RWPE2 (cell line): Measurements from ENCODE around the gene KCNJ4.

ENCODE experiments used
- ATAC-seq: fragments of 200-7000 bp; cut with Tn5 transposase; 3 replicates; pipeline ENCODE4 v1.9.1; 2021; ENCODE audit warnings: low read depth
- DNase-seq: peaks from one replicate; pipeline ENCODE4 v3.0.0-alpha.2; 2020; ENCODE audit warnings: low spot score
- H3K27ac ChIP-seq: fragments of 450-650 bp; 2 replicates; pipeline ENCODE4 v1.5.1; 2017; ENCODE audit warnings: mild to moderate bottlenecking; ENCODE audit not compliant: poor library complexity, severe bottlenecking
- H3K27me3 ChIP-seq: fragments of 250-450 bp; sonication (Bioruptor Pico); 2 replicates; pipeline ENCODE4 v1.5.1; 2021; ENCODE audit warnings: mild to moderate bottlenecking, moderate library complexity; ENCODE audit not compliant: insufficient read depth, poor library complexity, severe bottlenecking
- H3K36me3 ChIP-seq: fragments of 250-450 bp; sonication (Bioruptor Pico); 2 replicates; pipeline ENCODE4 v1.5.1; 2020; ENCODE audit warnings: low read depth, mild to moderate bottlenecking, moderate library complexity
- H3K4me1 ChIP-seq: fragments of 250-450 bp; sonication (Bioruptor Pico); 2 replicates; pipeline ENCODE4 v1.5.1; 2021; ENCODE audit warnings: mild to moderate bottlenecking, moderate library complexity; ENCODE audit not compliant: insufficient read depth, poor library complexity, severe bottlenecking
- H3K4me3 ChIP-seq: fragments of 250-450 bp; sonication (Bioruptor Pico); 2 replicates; pipeline ENCODE4 v1.5.1; 2021; ENCODE audit warnings: mild to moderate bottlenecking, moderate library complexity; ENCODE audit not compliant: severe bottlenecking
- H3K9me3 ChIP-seq: fragments of 250-450 bp; sonication (Bioruptor Pico); 2 replicates; pipeline ENCODE4 v1.5.1; 2021; ENCODE audit warnings: mild to moderate bottlenecking, moderate library complexity; ENCODE audit not compliant: severe bottlenecking
- CTCF ChIP-seq: fragments of 450-650 bp; IDR thresholded peaks from one replicate; pipeline ENCODE4 v1.5.1; 2017; ENCODE audit warnings: mild to moderate bottlenecking, moderate library complexity; ENCODE audit not compliant: poor library complexity, severe bottlenecking

KCNJ4 gene

GRCh38 chr22:38440747-38441350 is 14.2 kb downstream of the KCNJ4 start:
- H3K4me1 ChIP-seq, result no peaks in the 10 kb centered on the region
- no peaks in the 10 kb centered on the region for H3K9me3 ChIP-seq
- ATAC-seq (no peak), DNase-seq (no peak)
- no peaks in the 10 kb centered on the region for H3K27me3 ChIP-seq
- H3K36me3 ChIP-seq, result no peaks in the 10 kb centered on the region
- H3K4me3 ChIP-seq, result no peak overlapping the region
- no peak overlapping the region for H3K27ac ChIP-seq
- no peak for TF ChIP-seq CTCF

GRCh38 chr22:38437416-38437815 is 17.6 kb downstream of the KCNJ4 start:
- H3K36me3 ChIP-seq, result no peaks in the 10 kb centered on the region
- no peak for ATAC-seq
- DNase-seq, result no peak
- H3K9me3 ChIP-seq, result no peaks in the 10 kb centered on the region
- H3K4me1 ChIP-seq, result no peaks in the 10 kb centered on the region
- no peak overlapping the region for H3K4me3 ChIP-seq
- no peak overlapping the region for H3K27ac ChIP-seq
- no peak for TF ChIP-seq CTCF
- no peaks in the 10 kb centered on the region for H3K27me3 ChIP-seq

- no peak for TF ChIP-seq CTCF
- Histone ChIP-seq H3K9me3 (no peaks in the 10 kb centered on the region), H3K27ac (no peak overlapping the region), H3K36me3 (no peaks in the 10 kb centered on the region), H3K27me3 (no peaks in the 10 kb centered on the region), H3K4me3 (no peak overlapping the region), H3K4me1 (no peaks in the 10 kb centered on the region)
- DNase-seq (no peak), ATAC-seq (no peak)
Observed at GRCh38 chr22:38436629-38437395, 18.2 kb downstream of the KCNJ4 start.

- H3K27ac ChIP-seq, result no peak overlapping the region
- no peak for DNase-seq
- no peak for ATAC-seq
- H3K9me3 ChIP-seq, result no peaks in the 10 kb centered on the region
- no peak for TF ChIP-seq CTCF
- H3K27me3 ChIP-seq, result no peaks in the 10 kb centered on the region
- no peaks in the 10 kb centered on the region for H3K4me1 ChIP-seq
- H3K36me3 ChIP-seq, result no peaks in the 10 kb centered on the region
- H3K4me3 ChIP-seq, result no peak overlapping the region
Observed at GRCh38 chr22:38435965-38436364, 19.0 kb downstream of the KCNJ4 start.

GRCh38 chr22:38435010-38435409 is 20.0 kb downstream of the KCNJ4 start:
- H3K27ac ChIP-seq, result no peak overlapping the region
- ATAC-seq (no peak), DNase-seq (no peak)
- no peaks in the 10 kb centered on the region for H3K36me3 ChIP-seq
- no peak for TF ChIP-seq CTCF
- no peaks in the 10 kb centered on the region for H3K27me3 ChIP-seq
- H3K9me3 ChIP-seq, result no peaks in the 10 kb centered on the region
- H3K4me3 ChIP-seq, result no peak overlapping the region
- no peaks in the 10 kb centered on the region for H3K4me1 ChIP-seq
